DMS53 treated with DMSO at 0.1 percent for 48 hours (cell line): Measurements from ENCODE around the gene DEFB126.
"Not testable (repeated sequence)": the region's sequence is repeated elsewhere in the genome, so short reads cannot be mapped to it uniquely, and the experiment has no call there.

Experiments
- DNase-seq: peaks from one replicate; lab custom pipeline; 2025; ENCODE audit not compliant: unreplicated experiment; lab: John Stamatoyannopoulos, UW

DEFB126 gene

GRCh38 chr20:142290-142689 is at the start of gene DEFB126:
Gene DEFB126 (plus strand): TSS chr20:142590. CDS start chr20:142629, 39 bp downstream.
- DNase-seq = no peak

GRCh38 chr20:93641-94040 is 48.7 kb upstream of the DEFB126 start:
- no peak for DNase-seq

- DNase-seq = no peak
Measured at GRCh38 chr20:95215-95614, 47.2 kb upstream of the DEFB126 start.

GRCh38 chr20:97691-98090 is 44.7 kb upstream of the DEFB126 start:
- DNase-seq = not testable (repeated sequence)

GRCh38 chr20:101975-102374 is 40.4 kb upstream of the DEFB126 start:
- DNase-seq = no peak

GRCh38 chr20:103456-103855 is 38.9 kb upstream of the DEFB126 start:
- DNase-seq = no peak

GRCh38 chr20:112396-112795 is 30.0 kb upstream of the DEFB126 start:
- no peak for DNase-seq

- DNase-seq = no peak
Measured at GRCh38 chr20:117518-117917, 24.9 kb upstream of the DEFB126 start.

- not testable (repeated sequence) for DNase-seq
Measured at GRCh38 chr20:129786-130323, 12.5 kb upstream of the DEFB126 start.

GRCh38 chr20:137668-138490 is 4.5 kb upstream of the DEFB126 start:
- DNase-seq = no peak

GRCh38 chr20:145877-146276 is 3.5 kb downstream of the DEFB126 start:
- no peak for DNase-seq

GRCh38 chr20:152131-152530 is 9.7 kb downstream of the DEFB126 start:
- no peak for DNase-seq

GRCh38 chr20:157154-157553 is 14.8 kb downstream of the DEFB126 start, which contains the start of gene DEFB127:
Gene DEFB127 (plus strand): TSS chr20:157454. CDS start chr20:157545, 91 bp downstream.
- no peak for DNase-seq

- DNase-seq = no peak
Measured at GRCh38 chr20:164618-165017, 22.2 kb downstream of the DEFB126 start.

- no peak for DNase-seq
Measured at GRCh38 chr20:168876-169275, 26.5 kb downstream of the DEFB126 start.

- no peak for DNase-seq
Measured at GRCh38 chr20:184288-184687, 41.9 kb downstream of the DEFB126 start.

GRCh38 chr20:187733-188132 is 45.3 kb downstream of the DEFB126 start:
- DNase-seq = no peak

- DNase-seq = no peak
Measured at GRCh38 chr20:189611-190010, 47.2 kb downstream of the DEFB126 start, which contains the start of gene DEFB128. Gene DEFB128 (minus strand): TSS chr20:189711. CDS start chr20:189623, 88 bp downstream.
